Measurements from ENCODE around the gene ABHD8. TPM values are rescaled to one million over a fixed set of nuclear protein-coding genes. Genes with fewer than 3 reads are reported as not detected.

The ABHD8 gene
- total and polyA plus RNA-seq, 2 of the 13 experiments (the other 11 are each of a cell fraction or from before 2014, with no cell fraction given), result 6.3 to 7.2 TPM

GRCh38 chr19:17242431-17243208 lies 60.6 kb downstream of the ABHD8 start (continued):
- TF ChIP-seq, protein P1, sequence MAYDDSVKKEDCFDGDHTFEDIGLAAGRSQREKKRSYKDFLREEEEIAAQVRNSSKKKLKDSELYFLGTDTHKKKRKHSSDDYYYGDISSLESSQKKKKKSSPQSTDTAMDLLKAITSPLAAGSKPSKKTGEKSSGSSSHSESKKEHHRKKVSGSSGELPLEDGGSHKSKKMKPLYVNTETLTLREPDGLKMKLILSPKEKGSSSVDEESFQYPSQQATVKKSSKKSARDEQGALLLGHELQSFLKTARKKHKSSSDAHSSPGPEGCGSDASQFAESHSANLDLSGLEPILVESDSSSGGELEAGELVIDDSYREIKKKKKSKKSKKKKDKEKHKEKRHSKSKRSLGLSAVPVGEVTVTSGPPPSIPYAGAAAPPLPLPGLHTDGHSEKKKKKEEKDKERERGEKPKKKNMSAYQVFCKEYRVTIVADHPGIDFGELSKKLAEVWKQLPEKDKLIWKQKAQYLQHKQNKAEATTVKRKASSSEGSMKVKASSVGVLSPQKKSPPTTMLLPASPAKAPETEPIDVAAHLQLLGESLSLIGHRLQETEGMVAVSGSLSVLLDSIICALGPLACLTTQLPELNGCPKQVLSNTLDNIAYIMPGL (CRISPR knock-in tag; IDR thresholded peaks at IDR 0.05; ENCODE audit: borderline replicate concordance in 1 of 2, low read depth in 1 of 2), result 0 out of 4 replicates have a peak, but pooled peaks of 1 of the 2 experiments have one; percentile 22
- TF ChIP-seq, protein P2, sequence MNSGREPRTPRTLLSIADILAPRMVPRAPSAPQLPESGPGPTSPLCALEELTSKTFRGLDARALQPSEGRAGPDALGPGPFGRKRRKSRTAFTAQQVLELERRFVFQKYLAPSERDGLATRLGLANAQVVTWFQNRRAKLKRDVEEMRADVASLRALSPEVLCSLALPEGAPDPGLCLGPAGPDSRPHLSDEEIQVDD (CRISPR knock-in tag; IDR thresholded peaks at IDR 0.05; ENCODE audit: borderline replicate concordance), result no peak
- TF ChIP-seq, protein P3, sequence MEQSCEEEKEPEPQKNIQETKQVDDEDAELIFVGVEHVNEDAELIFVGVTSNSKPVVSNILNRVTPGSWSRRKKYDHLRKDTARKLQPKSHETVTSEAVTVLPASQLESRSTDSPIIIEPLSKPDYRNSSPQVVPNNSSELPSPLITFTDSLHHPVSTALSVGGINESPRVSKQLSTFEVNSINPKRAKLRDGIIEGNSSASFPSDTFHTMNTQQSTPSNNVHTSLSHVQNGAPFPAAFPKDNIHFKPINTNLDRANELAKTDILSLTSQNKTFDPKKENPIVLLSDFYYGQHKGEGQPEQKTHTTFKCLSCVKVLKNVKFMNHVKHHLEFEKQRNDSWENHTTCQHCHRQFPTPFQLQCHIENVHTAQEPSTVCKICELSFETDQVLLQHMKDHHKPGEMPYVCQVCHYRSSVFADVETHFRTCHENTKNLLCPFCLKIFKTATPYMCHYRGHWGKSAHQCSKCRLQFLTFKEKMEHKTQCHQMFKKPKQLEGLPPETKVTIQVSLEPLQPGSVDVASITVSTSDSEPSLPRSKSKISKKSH (CRISPR knock-in tag; IDR thresholded peaks at IDR 0.05; ENCODE audit: borderline replicate concordance), result no peak
- TF ChIP-seq MXD4 (CRISPR knock-in tag; IDR thresholded peaks at IDR 0.05), result no peak
- TF ChIP-seq, protein P4, sequence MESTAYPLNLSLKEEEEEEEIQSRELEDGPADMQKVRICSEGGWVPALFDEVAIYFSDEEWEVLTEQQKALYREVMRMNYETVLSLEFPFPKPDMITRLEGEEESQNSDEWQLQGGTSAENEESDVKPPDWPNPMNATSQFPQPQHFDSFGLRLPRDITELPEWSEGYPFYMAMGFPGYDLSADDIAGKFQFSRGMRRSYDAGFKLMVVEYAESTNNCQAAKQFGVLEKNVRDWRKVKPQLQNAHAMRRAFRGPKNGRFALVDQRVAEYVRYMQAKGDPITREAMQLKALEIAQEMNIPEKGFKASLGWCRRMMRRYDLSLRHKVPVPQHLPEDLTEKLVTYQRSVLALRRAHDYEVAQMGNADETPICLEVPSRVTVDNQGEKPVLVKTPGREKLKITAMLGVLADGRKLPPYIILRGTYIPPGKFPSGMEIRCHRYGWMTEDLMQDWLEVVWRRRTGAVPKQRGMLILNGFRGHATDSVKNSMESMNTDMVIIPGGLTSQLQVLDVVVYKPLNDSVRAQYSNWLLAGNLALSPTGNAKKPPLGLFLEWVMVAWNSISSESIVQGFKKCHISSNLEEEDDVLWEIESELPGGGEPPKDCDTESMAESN (CRISPR knock-in tag; conservative IDR thresholded peaks at IDR 0.05), result 0 out of 2 replicates have a peak, but pooled peaks have one; percentile 17
- TF ChIP-seq, protein P5, sequence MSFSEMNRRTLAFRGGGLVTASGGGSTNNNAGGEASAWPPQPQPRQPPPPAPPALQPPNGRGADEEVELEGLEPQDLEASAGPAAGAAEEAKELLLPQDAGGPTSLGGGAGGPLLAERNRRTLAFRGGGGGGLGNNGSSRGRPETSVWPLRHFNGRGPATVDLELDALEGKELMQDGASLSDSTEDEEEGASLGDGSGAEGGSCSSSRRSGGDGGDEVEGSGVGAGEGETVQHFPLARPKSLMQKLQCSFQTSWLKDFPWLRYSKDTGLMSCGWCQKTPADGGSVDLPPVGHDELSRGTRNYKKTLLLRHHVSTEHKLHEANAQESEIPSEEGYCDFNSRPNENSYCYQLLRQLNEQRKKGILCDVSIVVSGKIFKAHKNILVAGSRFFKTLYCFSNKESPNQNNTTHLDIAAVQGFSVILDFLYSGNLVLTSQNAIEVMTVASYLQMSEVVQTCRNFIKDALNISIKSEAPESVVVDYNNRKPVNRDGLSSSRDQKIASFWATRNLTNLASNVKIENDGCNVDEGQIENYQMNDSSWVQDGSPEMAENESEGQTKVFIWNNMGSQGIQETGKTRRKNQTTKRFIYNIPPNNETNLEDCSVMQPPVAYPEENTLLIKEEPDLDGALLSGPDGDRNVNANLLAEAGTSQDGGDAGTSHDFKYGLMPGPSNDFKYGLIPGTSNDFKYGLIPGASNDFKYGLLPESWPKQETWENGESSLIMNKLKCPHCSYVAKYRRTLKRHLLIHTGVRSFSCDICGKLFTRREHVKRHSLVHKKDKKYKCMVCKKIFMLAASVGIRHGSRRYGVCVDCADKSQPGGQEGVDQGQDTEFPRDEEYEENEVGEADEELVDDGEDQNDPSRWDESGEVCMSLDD (CRISPR knock-in tag; IDR thresholded peaks at IDR 0.05; ENCODE audit: borderline replicate concordance), result no peak
- TF ChIP-seq, protein P6, sequence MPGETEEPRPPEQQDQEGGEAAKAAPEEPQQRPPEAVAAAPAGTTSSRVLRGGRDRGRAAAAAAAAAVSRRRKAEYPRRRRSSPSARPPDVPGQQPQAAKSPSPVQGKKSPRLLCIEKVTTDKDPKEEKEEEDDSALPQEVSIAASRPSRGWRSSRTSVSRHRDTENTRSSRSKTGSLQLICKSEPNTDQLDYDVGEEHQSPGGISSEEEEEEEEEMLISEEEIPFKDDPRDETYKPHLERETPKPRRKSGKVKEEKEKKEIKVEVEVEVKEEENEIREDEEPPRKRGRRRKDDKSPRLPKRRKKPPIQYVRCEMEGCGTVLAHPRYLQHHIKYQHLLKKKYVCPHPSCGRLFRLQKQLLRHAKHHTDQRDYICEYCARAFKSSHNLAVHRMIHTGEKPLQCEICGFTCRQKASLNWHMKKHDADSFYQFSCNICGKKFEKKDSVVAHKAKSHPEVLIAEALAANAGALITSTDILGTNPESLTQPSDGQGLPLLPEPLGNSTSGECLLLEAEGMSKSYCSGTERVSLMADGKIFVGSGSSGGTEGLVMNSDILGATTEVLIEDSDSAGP (CRISPR knock-in tag; IDR thresholded peaks at IDR 0.05; ENCODE audit: borderline replicate concordance), result 0 out of 2 replicates have a peak, but pooled peaks have one; percentile 18
- TF ChIP-seq HNF1A (IDR thresholded peaks at IDR 0.05; ENCODE audit: low read depth), result no peak
- TF ChIP-seq HNF1A (CRISPR knock-in tag; IDR thresholded peaks at IDR 0.05; ENCODE audit: borderline replicate concordance), result no peak
- TF ChIP-seq ZNF326 (CRISPR knock-in tag; IDR thresholded peaks at IDR 0.05; ENCODE audit: borderline replicate concordance), result no peak
- no peak for TF ChIP-seq ZNF430 (CRISPR knock-in tag; IDR thresholded peaks at IDR 0.05)
